Measurements from ENCODE around the gene SUPT5H. TPM values are rescaled to one million over a fixed set of nuclear protein-coding genes. Genes with fewer than 3 reads are reported as not detected.

The SUPT5H gene
- total and polyA plus RNA-seq, 2 of the 13 experiments (the other 11 are each of a cell fraction or from before 2014, with no cell fraction given), result 48.2 to 51.7 TPM

DNA sequence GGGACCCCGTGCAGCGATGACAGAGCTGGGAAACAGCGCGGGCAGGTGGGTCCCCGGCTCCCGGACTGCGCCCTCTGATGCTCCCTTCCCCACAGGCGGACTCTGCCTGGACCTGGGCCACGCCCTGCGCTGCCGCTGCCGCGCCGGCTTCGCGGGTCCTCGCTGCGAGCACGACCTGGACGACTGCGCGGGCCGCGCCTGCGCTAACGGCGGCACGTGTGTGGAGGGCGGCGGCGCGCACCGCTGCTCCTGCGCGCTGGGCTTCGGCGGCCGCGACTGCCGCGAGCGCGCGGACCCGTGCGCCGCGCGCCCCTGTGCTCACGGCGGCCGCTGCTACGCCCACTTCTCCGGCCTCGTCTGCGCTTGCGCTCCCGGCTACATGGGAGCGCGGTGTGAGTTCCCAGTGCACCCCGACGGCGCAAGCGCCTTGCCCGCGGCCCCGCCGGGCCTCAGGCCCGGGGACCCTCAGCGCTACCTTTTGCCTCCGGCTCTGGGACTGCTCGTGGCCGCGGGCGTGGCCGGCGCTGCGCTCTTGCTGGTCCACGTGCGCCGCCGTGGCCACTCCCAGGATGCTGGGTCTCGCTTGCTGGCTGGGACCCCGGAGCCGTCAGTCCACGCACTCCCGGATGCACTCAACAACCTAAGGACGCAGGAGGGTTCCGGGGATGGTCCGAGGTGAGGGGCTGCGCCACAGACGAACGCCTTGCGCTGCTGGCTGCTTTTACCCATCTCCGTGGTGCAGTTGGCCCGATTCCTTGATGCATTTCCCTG is 61.7 kb downstream of the SUPT5H start (continued):
- TF ChIP-seq GLI4 (CRISPR knock-in tag; IDR thresholded peaks at IDR 0.05; ENCODE audit: borderline replicate concordance) (no peak), BORCS8-MEF2B (CRISPR knock-in tag; IDR thresholded peaks at IDR 0.05) (peak; percentile 96), SIN3B (IDR thresholded peaks at IDR 0.05; ENCODE audit: low read length) (no peak), DDIT3 (CRISPR knock-in tag; IDR thresholded peaks at IDR 0.05) (no peak), RBAK (CRISPR knock-in tag; IDR thresholded peaks at IDR 0.05) (no peak), THAP11 (CRISPR knock-in tag; IDR thresholded peaks at IDR 0.05) (peak; percentile 73), TMF1 (CRISPR knock-in tag; IDR thresholded peaks at IDR 0.05; ENCODE audit: low read depth) (peak; percentile 99), ZNF792 (CRISPR knock-in tag; IDR thresholded peaks at IDR 0.05) (peak; percentile 63; the same call in 1 of the 2 replicates), HBP1 (CRISPR knock-in tag; IDR thresholded peaks at IDR 0.05; ENCODE audit: low read depth) (0 out of 2 replicates have a peak, but pooled peaks have one; percentile 37), ZNF431 (CRISPR knock-in tag; IDR thresholded peaks at IDR 0.05; ENCODE audit: borderline replicate concordance, low read depth) (peak; percentile 92), EZH2 (conservative IDR thresholded peaks at IDR 0.05; ENCODE audit: low read depth, low read length) (no peak), NFKBIZ (CRISPR knock-in tag; IDR thresholded peaks at IDR 0.05) (0 out of 2 replicates have a peak, but pooled peaks have one; percentile 11), ZNF563 (CRISPR knock-in tag; IDR thresholded peaks at IDR 0.05) (peak; percentile 97), POLR2AphosphoS2 (IDR thresholded peaks at IDR 0.05; ENCODE audit: low read depth, low read length) (no peak), ZNF558 (CRISPR knock-in tag; IDR thresholded peaks at IDR 0.05; ENCODE audit: borderline replicate concordance) (peak; percentile 97; the same call in 1 of the 2 replicates)
- TF ChIP-seq, protein P1, sequence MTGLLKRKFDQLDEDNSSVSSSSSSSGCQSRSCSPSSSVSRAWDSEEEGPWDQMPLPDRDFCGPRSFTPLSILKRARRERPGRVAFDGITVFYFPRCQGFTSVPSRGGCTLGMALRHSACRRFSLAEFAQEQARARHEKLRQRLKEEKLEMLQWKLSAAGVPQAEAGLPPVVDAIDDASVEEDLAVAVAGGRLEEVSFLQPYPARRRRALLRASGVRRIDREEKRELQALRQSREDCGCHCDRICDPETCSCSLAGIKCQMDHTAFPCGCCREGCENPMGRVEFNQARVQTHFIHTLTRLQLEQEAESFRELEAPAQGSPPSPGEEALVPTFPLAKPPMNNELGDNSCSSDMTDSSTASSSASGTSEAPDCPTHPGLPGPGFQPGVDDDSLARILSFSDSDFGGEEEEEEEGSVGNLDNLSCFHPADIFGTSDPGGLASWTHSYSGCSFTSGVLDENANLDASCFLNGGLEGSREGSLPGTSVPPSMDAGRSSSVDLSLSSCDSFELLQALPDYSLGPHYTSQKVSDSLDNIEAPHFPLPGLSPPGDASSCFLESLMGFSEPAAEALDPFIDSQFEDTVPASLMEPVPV (CRISPR knock-in tag; IDR thresholded peaks at IDR 0.05), result peak; percentile 91; the same call in 1 of the 2 replicates
- TF ChIP-seq, protein P2, sequence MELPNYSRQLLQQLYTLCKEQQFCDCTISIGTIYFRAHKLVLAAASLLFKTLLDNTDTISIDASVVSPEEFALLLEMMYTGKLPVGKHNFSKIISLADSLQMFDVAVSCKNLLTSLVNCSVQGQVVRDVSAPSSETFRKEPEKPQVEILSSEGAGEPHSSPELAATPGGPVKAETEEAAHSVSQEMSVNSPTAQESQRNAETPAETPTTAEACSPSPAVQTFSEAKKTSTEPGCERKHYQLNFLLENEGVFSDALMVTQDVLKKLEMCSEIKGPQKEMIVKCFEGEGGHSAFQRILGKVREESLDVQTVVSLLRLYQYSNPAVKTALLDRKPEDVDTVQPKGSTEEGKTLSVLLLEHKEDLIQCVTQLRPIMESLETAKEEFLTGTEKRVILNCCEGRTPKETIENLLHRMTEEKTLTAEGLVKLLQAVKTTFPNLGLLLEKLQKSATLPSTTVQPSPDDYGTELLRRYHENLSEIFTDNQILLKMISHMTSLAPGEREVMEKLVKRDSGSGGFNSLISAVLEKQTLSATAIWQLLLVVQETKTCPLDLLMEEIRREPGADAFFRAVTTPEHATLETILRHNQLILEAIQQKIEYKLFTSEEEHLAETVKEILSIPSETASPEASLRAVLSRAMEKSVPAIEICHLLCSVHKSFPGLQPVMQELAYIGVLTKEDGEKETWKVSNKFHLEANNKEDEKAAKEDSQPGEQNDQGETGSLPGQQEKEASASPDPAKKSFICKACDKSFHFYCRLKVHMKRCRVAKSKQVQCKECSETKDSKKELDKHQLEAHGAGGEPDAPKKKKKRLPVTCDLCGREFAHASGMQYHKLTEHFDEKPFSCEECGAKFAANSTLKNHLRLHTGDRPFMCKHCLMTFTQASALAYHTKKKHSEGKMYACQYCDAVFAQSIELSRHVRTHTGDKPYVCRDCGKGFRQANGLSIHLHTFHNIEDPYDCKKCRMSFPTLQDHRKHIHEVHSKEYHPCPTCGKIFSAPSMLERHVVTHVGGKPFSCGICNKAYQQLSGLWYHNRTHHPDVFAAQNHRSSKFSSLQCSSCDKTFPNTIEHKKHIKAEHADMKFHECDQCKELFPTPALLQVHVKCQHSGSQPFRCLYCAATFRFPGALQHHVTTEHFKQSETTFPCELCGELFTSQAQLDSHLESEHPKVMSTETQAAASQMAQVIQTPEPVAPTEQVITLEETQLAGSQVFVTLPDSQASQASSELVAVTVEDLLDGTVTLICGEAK (IDR thresholded peaks at IDR 0.05), result no peak
- TF ChIP-seq, protein P2 (CRISPR knock-in tag; IDR thresholded peaks at IDR 0.05), result peak; percentile 69; the same call in 1 of the 2 replicates
